ENCODE results near the gene MRPL23.

The MRPL23 gene

GRCh38 chr11:1946812-1947484, at the start of gene MRPL23:
Gene MRPL23, plus strand, starts transcription at chr11:1947332. Its CDS starts 31 bp downstream, at chr11:1947363.
- no peak for DNase-seq (ENCODE audit: low spot score)

GRCh38 chr11:1899090-1899489, 48.0 kb upstream of the MRPL23 start:
- DNase-seq (ENCODE audit: low spot score): no peak

GRCh38 chr11:1899686-1900085, 47.4 kb upstream of the MRPL23 start:
- no peak for DNase-seq (ENCODE audit: low spot score)

GRCh38 chr11:1906181-1906580, 41.0 kb upstream of the MRPL23 start:
- no peak for DNase-seq (ENCODE audit: low spot score)

GRCh38 chr11:1906611-1907423, 40.3 kb upstream of the MRPL23 start:
- DNase-seq (ENCODE audit: low spot score): no peak

- no peak for DNase-seq (ENCODE audit: low spot score)
Measured at GRCh38 chr11:1908618-1909017, 38.5 kb upstream of the MRPL23 start.

- DNase-seq (ENCODE audit: low spot score): no peak
Measured at GRCh38 chr11:1909524-1909923, 37.6 kb upstream of the MRPL23 start.

- no peak for DNase-seq (ENCODE audit: low spot score)
Measured at GRCh38 chr11:1912289-1912878, 34.7 kb upstream of the MRPL23 start.

- DNase-seq (ENCODE audit: low spot score): no peak
Measured at GRCh38 chr11:1913271-1914060, 33.7 kb upstream of the MRPL23 start.

- DNase-seq (ENCODE audit: low spot score): no peak
Measured at GRCh38 chr11:1915795-1916131, 31.4 kb upstream of the MRPL23 start.

GRCh38 chr11:1916132-1916985, 30.8 kb upstream of the MRPL23 start:
- DNase-seq (ENCODE audit: low spot score): no peak

- DNase-seq (ENCODE audit: low spot score): no peak
Measured at GRCh38 chr11:1916986-1917522, 30.1 kb upstream of the MRPL23 start.

GRCh38 chr11:1917523-1918435, 29.4 kb upstream of the MRPL23 start:
- DNase-seq (ENCODE audit: low spot score): no peak

GRCh38 chr11:1918436-1919315, 28.5 kb upstream of the MRPL23 start:
- no peak for DNase-seq (ENCODE audit: low spot score)

GRCh38 chr11:1919391-1920127, 27.6 kb upstream of the MRPL23 start, which contains the start of gene TNNT3:
Gene TNNT3, plus strand, starts transcription at chr11:1919703. Its CDS starts 3,172 bp downstream, at chr11:1922875.
- DNase-seq (ENCODE audit: low spot score): no peak

GRCh38 chr11:1920128-1920908, 26.8 kb upstream of the MRPL23 start:
- no peak for DNase-seq (ENCODE audit: low spot score)

GRCh38 chr11:1920909-1921573, 26.1 kb upstream of the MRPL23 start:
- DNase-seq (ENCODE audit: low spot score): no peak

Measured in CD4-positive, alpha-beta T cell treated with Interleukin-15 for 4 hours (primary cell).